WTC11 (cell line): Measurements from ENCODE around the gene CEP350. TPM values are rescaled to one million over a fixed set of nuclear protein-coding genes. Genes with fewer than 3 reads are reported as not detected.

Source experiments
- ATAC-seq: fragments of 200-7000 bp; cut with Tn5 transposase; 2 replicates; pipeline ENCODE4 v1.10.0; 2021; ENCODE audit warnings: mild to moderate bottlenecking, moderate library complexity
- CTCF ChIA-PET: fragments of 300-600 bp; sonication (Branson Sonifier 250); formaldehyde crosslinking; loops from one replicate; lab custom pipeline; 2021; ENCODE audit warnings: antibody characterized with exemption; lab: Charles Lee
- POLR2A ChIA-PET: fragments of 350-600 bp; sonication (Branson Sonifier 250); formaldehyde crosslinking; loops from one replicate; lab custom pipeline; 2021; ENCODE audit warnings: antibody characterized with exemption; lab: Charles Lee
- DNase-seq: peaks from one replicate; pipeline ENCODE4 v3.0.0; 2021; ENCODE audit warnings: low spot score
- H3K27ac Mint-ChIP-seq: 2 replicates; pipeline ENCODE4 v1.8.0; 2021; ENCODE audit warnings: mixed read lengths
- H3K27me3 Mint-ChIP-seq: 2 replicates; pipeline ENCODE4 v1.8.0; 2021; ENCODE audit warnings: low read depth, mild to moderate bottlenecking, moderate library complexity, mixed read lengths
- H3K36me3 Mint-ChIP-seq: 2 replicates; pipeline ENCODE4 v1.8.0; 2021; ENCODE audit warnings: mixed read lengths
- H3K4me1 Mint-ChIP-seq: 2 replicates; pipeline ENCODE4 v1.8.0; 2022; ENCODE audit warnings: mixed read lengths
- H3K4me3 Mint-ChIP-seq: 2 replicates; pipeline ENCODE4 v1.8.0; 2021; ENCODE audit warnings: mild to moderate bottlenecking, moderate library complexity, mixed read lengths
- H3K9me3 Mint-ChIP-seq: 2 replicates; pipeline ENCODE4 v1.8.0; 2021; ENCODE audit warnings: mixed read lengths
- ATF2 ChIP-seq: sonication (generic); formaldehyde crosslinking; IDR thresholded peaks from 2 replicates; pipeline ENCODE4 v1.8.1; 2022; ENCODE audit warnings: low read depth, missing genetic modification reagents, borderline replicate concordance
- CBFB ChIP-seq: sonication (generic); formaldehyde crosslinking; IDR thresholded peaks from 2 replicates; pipeline ENCODE4 v1.8.1; 2022; ENCODE audit warnings: mild to moderate bottlenecking, low read depth, missing genetic modification reagents
- CREB1 ChIP-seq: sonication (generic); formaldehyde crosslinking; IDR thresholded peaks from 2 replicates; pipeline ENCODE4 v1.8.0; 2023; ENCODE audit warnings: mild to moderate bottlenecking, missing genetic modification reagents
- ETV6 ChIP-seq: sonication (generic); formaldehyde crosslinking; IDR thresholded peaks from 2 replicates; pipeline ENCODE4 v1.8.1; 2022; ENCODE audit warnings: mild to moderate bottlenecking, missing genetic modification reagents
- FOXJ3 ChIP-seq: sonication (generic); formaldehyde crosslinking; IDR thresholded peaks from 2 replicates; pipeline ENCODE4 v1.9.0; 2021; ENCODE audit warnings: missing genetic modification reagents, mild to moderate bottlenecking, borderline replicate concordance
- FOXK1 ChIP-seq: sonication (generic); formaldehyde crosslinking; IDR thresholded peaks from 2 replicates; pipeline ENCODE4 v1.8.0; 2022; ENCODE audit warnings: mild to moderate bottlenecking, moderate library complexity, missing genetic modification reagents
- JAZF1 ChIP-seq: fragments of 250-450 bp; sonication (Bioruptor Pico); IDR thresholded peaks from 2 replicates; pipeline ENCODE4 v1.9.0; 2021; ENCODE audit warnings: moderate library complexity, mild to moderate bottlenecking, inconsistent platforms
- MXD4 ChIP-seq: fragments of 250-450 bp; sonication (Bioruptor Pico); IDR thresholded peaks from 2 replicates; pipeline ENCODE4 v1.8.0; 2021; ENCODE audit warnings: mild to moderate bottlenecking, moderate library complexity, borderline replicate concordance
- PRDM15 ChIP-seq: sonication (generic); formaldehyde crosslinking; IDR thresholded peaks from 2 replicates; pipeline ENCODE4 v1.8.0; 2022; ENCODE audit warnings: missing genetic modification reagents
- SMAD3 ChIP-seq: sonication (generic); formaldehyde crosslinking; IDR thresholded peaks from 2 replicates; pipeline ENCODE4 v1.8.0; 2022; ENCODE audit warnings: missing genetic modification reagents, mild to moderate bottlenecking, borderline replicate concordance
- SMAD4 ChIP-seq: sonication (generic); formaldehyde crosslinking; IDR thresholded peaks from 2 replicates; pipeline ENCODE4 v1.8.0; 2022; ENCODE audit warnings: mild to moderate bottlenecking, missing genetic modification reagents
- TEAD4 ChIP-seq: sonication (generic); formaldehyde crosslinking; IDR thresholded peaks from 2 replicates; pipeline ENCODE4 v1.8.0; 2022; ENCODE audit warnings: mild to moderate bottlenecking, missing genetic modification reagents
- ZBTB21 ChIP-seq: sonication (generic); formaldehyde crosslinking; IDR thresholded peaks from 2 replicates; pipeline ENCODE4 v1.8.1; 2023; ENCODE audit warnings: mild to moderate bottlenecking, missing genetic modification reagents, borderline replicate concordance
- ZNF138 ChIP-seq: sonication (generic); formaldehyde crosslinking; conservative IDR thresholded peaks from 2 replicates; pipeline ENCODE4 v1.8.1; 2022; ENCODE audit warnings: mild to moderate bottlenecking, moderate library complexity, missing genetic modification reagents
- ZNF281 ChIP-seq: sonication (generic); formaldehyde crosslinking; IDR thresholded peaks from 2 replicates; pipeline ENCODE4 v1.8.0; 2023; ENCODE audit warnings: mild to moderate bottlenecking, missing genetic modification reagents
- ZNF317 ChIP-seq: sonication (generic); formaldehyde crosslinking; IDR thresholded peaks from 2 replicates; pipeline ENCODE4 v1.8.1; 2023; ENCODE audit warnings: low read depth, mild to moderate bottlenecking, moderate library complexity, missing genetic modification reagents, borderline replicate concordance
- total RNA-seq: library from RNA; stranded (reverse); gene quantifications from 3 replicates; pipeline ENCODE4 v1.2.3, GENCODE V29; 2021
- TF ChIP-seq, protein P1 (sequence below): fragments of 250-450 bp; sonication (Bioruptor Pico); conservative IDR thresholded peaks from 2 replicates; pipeline ENCODE4 v1.9.0; 2021; ENCODE audit warnings: mild to moderate bottlenecking
- TF ChIP-seq, protein P2 (sequence below): sonication (generic); formaldehyde crosslinking; IDR thresholded peaks from 2 replicates; pipeline ENCODE4 v1.8.1; 2023; ENCODE audit warnings: mild to moderate bottlenecking, missing genetic modification reagents, moderate library complexity
- TF ChIP-seq, protein P3 (sequence below): fragments of 200-600 bp; IDR thresholded peaks from 2 replicates; pipeline ENCODE4 v1.8.0; 2022; ENCODE audit warnings: antibody characterized with exemption
- TF ChIP-seq, protein P4 (sequence below): fragments of 250-450 bp; sonication (Bioruptor Pico); IDR thresholded peaks from 2 replicates; pipeline ENCODE4 v2.1.2; 2022; ENCODE audit warnings: mild to moderate bottlenecking, moderate library complexity
- TF ChIP-seq, protein P5 (sequence below): sonication (generic); formaldehyde crosslinking; IDR thresholded peaks from 2 replicates; pipeline ENCODE4 v1.8.0; 2022; ENCODE audit warnings: mild to moderate bottlenecking, missing genetic modification reagents

Gene CEP350
- total RNA-seq, 1 experiment from 2014 or later: 34.2 TPM

DNA sequence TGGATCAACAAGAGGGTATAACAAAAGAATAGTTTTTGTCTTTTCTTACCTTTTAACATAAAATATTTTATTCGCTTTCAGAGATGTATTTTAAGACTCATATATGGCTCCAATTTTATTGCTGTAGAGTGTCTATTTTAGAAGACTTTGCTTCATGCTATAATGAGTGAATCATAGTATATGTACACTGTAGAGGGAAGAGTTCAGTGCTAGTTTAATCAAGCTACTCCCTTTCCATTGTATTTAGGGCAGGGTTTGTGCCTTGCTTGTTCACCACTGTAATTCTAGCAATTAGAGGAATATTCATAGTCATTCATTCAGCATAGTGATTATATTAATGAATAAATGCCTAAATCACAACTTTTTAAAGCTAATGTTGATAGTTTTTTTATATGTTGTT lies 78.8 kb downstream of the CEP350 start:
- peaks cover 24% of the 10 kb centered on the region for H3K36me3 Mint-ChIP-seq
- no peak for TF ChIP-seq MXD4 (CRISPR knock-in tag)
- TF ChIP-seq FOXJ3 (CRISPR knock-in tag): no peak
- no peak for TF ChIP-seq PRDM15 (CRISPR knock-in tag)
- TF ChIP-seq JAZF1: no peak
- TF ChIP-seq TEAD4 (CRISPR knock-in tag): no peak
- TF ChIP-seq ETV6 (CRISPR knock-in tag): no peak
- TF ChIP-seq, protein P1, sequence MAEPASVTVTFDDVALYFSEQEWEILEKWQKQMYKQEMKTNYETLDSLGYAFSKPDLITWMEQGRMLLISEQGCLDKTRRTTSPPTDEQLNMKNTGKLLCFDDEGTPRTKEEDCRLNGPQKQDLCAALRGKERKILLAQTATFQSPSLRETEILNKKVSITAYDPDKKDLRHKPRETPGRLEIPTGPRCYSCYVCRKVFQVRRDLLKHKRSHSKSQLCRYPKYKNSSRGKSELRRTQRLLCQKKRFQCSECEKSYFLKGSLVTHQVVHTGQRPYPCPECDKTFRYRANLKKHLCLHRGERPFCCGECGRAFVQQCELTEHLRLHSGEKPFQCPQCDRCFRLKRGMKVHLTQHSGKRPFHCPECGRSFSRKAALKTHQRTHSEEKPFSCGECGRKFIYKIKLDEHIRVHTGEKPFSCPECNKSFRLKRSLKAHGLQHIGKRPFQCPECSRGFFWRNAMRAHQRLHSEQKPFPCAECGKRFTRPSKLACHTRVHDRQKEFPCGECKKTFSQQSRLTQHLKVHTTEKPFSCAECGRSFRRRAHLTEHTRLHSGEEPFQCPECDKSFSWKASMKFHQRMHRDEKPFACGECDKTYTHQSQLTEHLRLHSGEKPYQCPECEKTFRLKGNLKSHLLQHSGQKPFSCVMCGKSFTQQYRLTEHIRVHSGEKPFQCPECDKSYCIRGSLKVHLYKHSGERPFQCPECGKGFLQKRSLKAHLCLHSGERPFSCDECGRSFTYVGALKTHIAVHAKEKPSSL (CRISPR knock-in tag): no peak
- TF ChIP-seq FOXK1 (CRISPR knock-in tag): no peak
- no peak for TF ChIP-seq ZNF281 (CRISPR knock-in tag)
- no peak for TF ChIP-seq CREB1 (CRISPR knock-in tag)
- no peak for TF ChIP-seq SMAD3 (CRISPR knock-in tag)
- TF ChIP-seq, protein P2, sequence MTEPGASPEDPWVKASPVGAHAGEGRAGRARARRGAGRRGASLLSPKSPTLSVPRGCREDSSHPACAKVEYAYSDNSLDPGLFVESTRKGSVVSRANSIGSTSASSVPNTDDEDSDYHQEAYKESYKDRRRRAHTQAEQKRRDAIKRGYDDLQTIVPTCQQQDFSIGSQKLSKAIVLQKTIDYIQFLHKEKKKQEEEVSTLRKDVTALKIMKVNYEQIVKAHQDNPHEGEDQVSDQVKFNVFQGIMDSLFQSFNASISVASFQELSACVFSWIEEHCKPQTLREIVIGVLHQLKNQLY: no peak
- TF ChIP-seq ZNF317: no peak
- no peak for TF ChIP-seq ZBTB21 (CRISPR knock-in tag)
- H3K27ac Mint-ChIP-seq: no peak overlapping the region
- ChIA-PET POLR2A (no interaction called here), CTCF (interaction anchor here (1.0 kb wide), 1 partner anchor 165 kb away, joined by 3 read pairs; no protein-coding TSS in a partner anchor)
- no peak for DNase-seq
- no peaks in the 10 kb centered on the region for H3K27me3 Mint-ChIP-seq
- no peaks in the 10 kb centered on the region for H3K4me1 Mint-ChIP-seq
- H3K9me3 Mint-ChIP-seq: no peaks in the 10 kb centered on the region
- H3K4me3 Mint-ChIP-seq: no peak overlapping the region
- ATAC-seq: no peak

GRCh38 chr1:180040034-180040433 lies 85.4 kb downstream of the CEP350 start:
- DNase-seq: no peak
- no peaks in the 10 kb centered on the region for H3K4me1 Mint-ChIP-seq
- ChIA-PET CTCF (no interaction called here), POLR2A (no interaction called here)
- H3K36me3 Mint-ChIP-seq: peaks cover 34% of the 10 kb centered on the region
- H3K27me3 Mint-ChIP-seq: no peaks in the 10 kb centered on the region
- H3K4me3 Mint-ChIP-seq: no peak overlapping the region
- TF ChIP-seq, protein P3, sequence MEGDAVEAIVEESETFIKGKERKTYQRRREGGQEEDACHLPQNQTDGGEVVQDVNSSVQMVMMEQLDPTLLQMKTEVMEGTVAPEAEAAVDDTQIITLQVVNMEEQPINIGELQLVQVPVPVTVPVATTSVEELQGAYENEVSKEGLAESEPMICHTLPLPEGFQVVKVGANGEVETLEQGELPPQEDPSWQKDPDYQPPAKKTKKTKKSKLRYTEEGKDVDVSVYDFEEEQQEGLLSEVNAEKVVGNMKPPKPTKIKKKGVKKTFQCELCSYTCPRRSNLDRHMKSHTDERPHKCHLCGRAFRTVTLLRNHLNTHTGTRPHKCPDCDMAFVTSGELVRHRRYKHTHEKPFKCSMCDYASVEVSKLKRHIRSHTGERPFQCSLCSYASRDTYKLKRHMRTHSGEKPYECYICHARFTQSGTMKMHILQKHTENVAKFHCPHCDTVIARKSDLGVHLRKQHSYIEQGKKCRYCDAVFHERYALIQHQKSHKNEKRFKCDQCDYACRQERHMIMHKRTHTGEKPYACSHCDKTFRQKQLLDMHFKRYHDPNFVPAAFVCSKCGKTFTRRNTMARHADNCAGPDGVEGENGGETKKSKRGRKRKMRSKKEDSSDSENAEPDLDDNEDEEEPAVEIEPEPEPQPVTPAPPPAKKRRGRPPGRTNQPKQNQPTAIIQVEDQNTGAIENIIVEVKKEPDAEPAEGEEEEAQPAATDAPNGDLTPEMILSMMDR: no peak
- TF ChIP-seq, protein P4, sequence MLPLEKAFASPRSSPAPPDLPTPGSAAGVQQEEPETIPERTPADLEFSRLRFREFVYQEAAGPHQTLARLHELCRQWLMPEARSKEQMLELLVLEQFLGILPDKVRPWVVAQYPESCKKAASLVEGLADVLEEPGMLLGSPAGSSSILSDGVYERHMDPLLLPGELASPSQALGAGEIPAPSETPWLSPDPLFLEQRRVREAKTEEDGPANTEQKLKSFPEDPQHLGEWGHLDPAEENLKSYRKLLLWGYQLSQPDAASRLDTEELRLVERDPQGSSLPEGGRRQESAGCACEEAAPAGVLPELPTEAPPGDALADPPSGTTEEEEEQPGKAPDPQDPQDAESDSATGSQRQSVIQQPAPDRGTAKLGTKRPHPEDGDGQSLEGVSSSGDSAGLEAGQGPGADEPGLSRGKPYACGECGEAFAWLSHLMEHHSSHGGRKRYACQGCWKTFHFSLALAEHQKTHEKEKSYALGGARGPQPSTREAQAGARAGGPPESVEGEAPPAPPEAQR (CRISPR knock-in tag): no peak
- TF ChIP-seq, protein P5, sequence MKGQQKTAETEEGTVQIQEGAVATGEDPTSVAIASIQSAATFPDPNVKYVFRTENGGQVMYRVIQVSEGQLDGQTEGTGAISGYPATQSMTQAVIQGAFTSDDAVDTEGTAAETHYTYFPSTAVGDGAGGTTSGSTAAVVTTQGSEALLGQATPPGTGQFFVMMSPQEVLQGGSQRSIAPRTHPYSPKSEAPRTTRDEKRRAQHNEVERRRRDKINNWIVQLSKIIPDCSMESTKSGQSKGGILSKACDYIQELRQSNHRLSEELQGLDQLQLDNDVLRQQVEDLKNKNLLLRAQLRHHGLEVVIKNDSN (CRISPR knock-in tag): no peak
- TF ChIP-seq CBFB (CRISPR knock-in tag): no peak
- no peak for TF ChIP-seq SMAD4 (CRISPR knock-in tag)
- TF ChIP-seq FOXK1 (CRISPR knock-in tag): no peak
- TF ChIP-seq SMAD3 (CRISPR knock-in tag): no peak
- TF ChIP-seq ZNF138 (CRISPR knock-in tag): no peak
- no peak for TF ChIP-seq TEAD4 (CRISPR knock-in tag)
- TF ChIP-seq ATF2 (CRISPR knock-in tag): no peak
- ATAC-seq: no peak
- H3K9me3 Mint-ChIP-seq: no peaks in the 10 kb centered on the region
- H3K27ac Mint-ChIP-seq: no peak overlapping the region
